Adrenal gland (tissue), 5 donors: ENCODE data around the gene YWHAQ.

Source experiments
- POLR2A ChIP-seq, 2 donors: fragments of 450-650 bp; IDR thresholded peaks; one replicate each; pipeline ENCODE4 v1.6.1; 2017; ENCODE audit warnings: antibody characterized with exemption in 2 of 2, mild to moderate bottlenecking in 2 of 2, moderate library complexity in 1 of 2
- TF ChIP-seq, protein P1 (sequence below), 6 experiments: fragments of 450-650 bp in 4 of 6; fragments of 200-600 bp in 2 of 6; sonication (generic) in 1 of 6; IDR thresholded peaks; 1 replicate in 5 of 6; 2 replicates in 1 of 6; pipeline versions ENCODE4 v1.5.1 to v1.8.0; 2016 to 2021; ENCODE audit warnings: antibody characterized with exemption in 6 of 6, mild to moderate bottlenecking in 2 of 6, moderate library complexity in 1 of 6
- donor health status: DM: no; HTN: no; CAD: no.

DNA sequence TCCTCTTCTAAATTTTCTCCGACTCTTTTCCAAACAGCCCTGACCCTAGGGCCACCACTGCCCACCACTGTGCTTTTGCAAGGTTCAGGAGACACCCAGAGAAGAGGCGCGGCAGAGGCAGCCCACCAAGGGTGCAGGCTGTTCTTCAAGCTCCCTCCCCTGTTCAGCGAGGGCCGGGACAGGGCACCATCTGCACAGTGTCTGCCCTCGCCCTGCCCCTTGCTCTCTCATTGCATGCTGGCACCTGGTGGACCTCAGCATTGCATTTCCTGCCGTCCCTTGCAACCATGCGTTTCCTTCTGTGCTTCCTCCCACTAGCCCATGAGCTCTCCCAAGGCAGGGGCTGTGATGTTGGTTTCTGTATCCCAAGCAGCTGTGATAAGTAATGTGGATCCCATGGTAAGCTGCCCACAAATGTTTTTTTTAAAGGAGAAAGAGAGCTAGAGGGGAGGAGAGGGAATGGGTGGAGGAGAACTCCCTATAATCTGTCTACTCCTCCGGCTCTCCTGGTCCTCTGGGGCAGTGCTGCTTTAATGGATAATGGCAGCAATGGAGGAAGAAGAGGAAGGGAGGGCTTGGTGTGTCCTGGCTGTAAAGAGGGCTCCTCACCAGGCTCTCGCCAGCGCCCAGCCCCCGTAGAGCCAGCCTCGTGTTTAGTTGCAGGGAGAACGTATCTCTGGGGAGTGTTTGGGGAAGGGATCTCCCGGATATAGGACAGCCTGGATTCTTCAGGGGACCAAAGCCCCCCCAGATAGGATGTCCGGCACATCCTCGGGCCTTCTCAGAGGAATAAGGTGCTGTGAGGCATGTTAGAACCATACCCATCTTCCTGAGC, 15.6 kb upstream of the YWHAQ start:
- TF ChIP-seq, protein P1, sequence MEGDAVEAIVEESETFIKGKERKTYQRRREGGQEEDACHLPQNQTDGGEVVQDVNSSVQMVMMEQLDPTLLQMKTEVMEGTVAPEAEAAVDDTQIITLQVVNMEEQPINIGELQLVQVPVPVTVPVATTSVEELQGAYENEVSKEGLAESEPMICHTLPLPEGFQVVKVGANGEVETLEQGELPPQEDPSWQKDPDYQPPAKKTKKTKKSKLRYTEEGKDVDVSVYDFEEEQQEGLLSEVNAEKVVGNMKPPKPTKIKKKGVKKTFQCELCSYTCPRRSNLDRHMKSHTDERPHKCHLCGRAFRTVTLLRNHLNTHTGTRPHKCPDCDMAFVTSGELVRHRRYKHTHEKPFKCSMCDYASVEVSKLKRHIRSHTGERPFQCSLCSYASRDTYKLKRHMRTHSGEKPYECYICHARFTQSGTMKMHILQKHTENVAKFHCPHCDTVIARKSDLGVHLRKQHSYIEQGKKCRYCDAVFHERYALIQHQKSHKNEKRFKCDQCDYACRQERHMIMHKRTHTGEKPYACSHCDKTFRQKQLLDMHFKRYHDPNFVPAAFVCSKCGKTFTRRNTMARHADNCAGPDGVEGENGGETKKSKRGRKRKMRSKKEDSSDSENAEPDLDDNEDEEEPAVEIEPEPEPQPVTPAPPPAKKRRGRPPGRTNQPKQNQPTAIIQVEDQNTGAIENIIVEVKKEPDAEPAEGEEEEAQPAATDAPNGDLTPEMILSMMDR (IDR thresholded peaks at IDR 0.05): no peak
- TF ChIP-seq POLR2A (IDR thresholded peaks at IDR 0.05): no peak
